Chondrocyte (in vitro differentiated cells): ENCODE measurements around the gene ZNF513. TPM values are rescaled to one million over a fixed set of nuclear protein-coding genes. Genes with fewer than 3 reads are reported as not detected.
A peak's percentile ranks its signal among the peaks of the same experiment; 100 is the strongest.

Experiments
- DNase-seq: peaks from one replicate; pipeline ENCODE4 v3.0.0; 2021; ENCODE audit warnings: mixed read lengths, low spot score
- H3K27ac Mint-ChIP-seq: one replicate; pipeline ENCODE4 v1.8.0; 2021; ENCODE audit warnings: mild to moderate bottlenecking, moderate library complexity, mixed read lengths; ENCODE audit not compliant: unreplicated experiment
- H3K27me3 Mint-ChIP-seq: 2 replicates; pipeline ENCODE4 v1.8.0; 2021; ENCODE audit warnings: low read depth, mixed read lengths
- H3K36me3 Mint-ChIP-seq: 2 replicates; pipeline ENCODE4 v1.8.0; 2021; ENCODE audit warnings: low read depth, mixed read lengths
- H3K4me1 Mint-ChIP-seq: 2 replicates; pipeline ENCODE4 v1.8.0; 2021; ENCODE audit warnings: low read depth, mild to moderate bottlenecking, mixed read lengths
- H3K4me3 Mint-ChIP-seq: one replicate; pipeline ENCODE4 v1.8.0; 2021; ENCODE audit warnings: mild to moderate bottlenecking, moderate library complexity, mixed read lengths; ENCODE audit not compliant: unreplicated experiment
- H3K9me3 Mint-ChIP-seq: 2 replicates; pipeline ENCODE4 v1.8.0; 2021; ENCODE audit warnings: low read depth, mixed read lengths
- total RNA-seq: library from RNA; stranded (reverse); gene quantifications from 3 replicates; pipeline ENCODE4 v1.2.1, GENCODE V29; 2021
- TF ChIP-seq, protein P1 (sequence below): fragments of 200-600 bp; sonication (generic); IDR thresholded peaks from 2 replicates; pipeline ENCODE4 v1.5.0; 2021; ENCODE audit warnings: antibody characterized with exemption, mild to moderate bottlenecking, moderate library complexity

The ZNF513 gene
- total RNA-seq, 1 donor from 2014 or later = 15.3 TPM

- H3K4me3 Mint-ChIP-seq = no peak overlapping the region
- peak overlapping the region; percentile 54 for H3K27ac Mint-ChIP-seq
- H3K27me3 Mint-ChIP-seq = no peaks in the 10 kb centered on the region
- TF ChIP-seq, protein P1, sequence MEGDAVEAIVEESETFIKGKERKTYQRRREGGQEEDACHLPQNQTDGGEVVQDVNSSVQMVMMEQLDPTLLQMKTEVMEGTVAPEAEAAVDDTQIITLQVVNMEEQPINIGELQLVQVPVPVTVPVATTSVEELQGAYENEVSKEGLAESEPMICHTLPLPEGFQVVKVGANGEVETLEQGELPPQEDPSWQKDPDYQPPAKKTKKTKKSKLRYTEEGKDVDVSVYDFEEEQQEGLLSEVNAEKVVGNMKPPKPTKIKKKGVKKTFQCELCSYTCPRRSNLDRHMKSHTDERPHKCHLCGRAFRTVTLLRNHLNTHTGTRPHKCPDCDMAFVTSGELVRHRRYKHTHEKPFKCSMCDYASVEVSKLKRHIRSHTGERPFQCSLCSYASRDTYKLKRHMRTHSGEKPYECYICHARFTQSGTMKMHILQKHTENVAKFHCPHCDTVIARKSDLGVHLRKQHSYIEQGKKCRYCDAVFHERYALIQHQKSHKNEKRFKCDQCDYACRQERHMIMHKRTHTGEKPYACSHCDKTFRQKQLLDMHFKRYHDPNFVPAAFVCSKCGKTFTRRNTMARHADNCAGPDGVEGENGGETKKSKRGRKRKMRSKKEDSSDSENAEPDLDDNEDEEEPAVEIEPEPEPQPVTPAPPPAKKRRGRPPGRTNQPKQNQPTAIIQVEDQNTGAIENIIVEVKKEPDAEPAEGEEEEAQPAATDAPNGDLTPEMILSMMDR = no peak
- no peaks in the 10 kb centered on the region for H3K9me3 Mint-ChIP-seq
- DNase-seq = no peak
- no peaks in the 10 kb centered on the region for H3K36me3 Mint-ChIP-seq
- H3K4me1 Mint-ChIP-seq = peaks cover 10% of the 10 kb centered on the region
These were observed 18.4 kb upstream of the ZNF513 start for GRCh38 chr2:27398962-27399361.

- DNase-seq = no peak
- peaks cover 5% of the 10 kb centered on the region for H3K4me1 Mint-ChIP-seq
- no peak overlapping the region for H3K4me3 Mint-ChIP-seq
- no peaks in the 10 kb centered on the region for H3K9me3 Mint-ChIP-seq
- H3K27ac Mint-ChIP-seq = no peak overlapping the region
- TF ChIP-seq, protein P1 = no peak
- no peaks in the 10 kb centered on the region for H3K27me3 Mint-ChIP-seq
- peaks cover 7% of the 10 kb centered on the region for H3K36me3 Mint-ChIP-seq
These were observed 12.7 kb upstream of the ZNF513 start for GRCh38 chr2:27393225-27393624.

GRCh38 chr2:27390822-27391679, 10.5 kb upstream of the ZNF513 start:
- peaks cover 5% of the 10 kb centered on the region for H3K4me1 Mint-ChIP-seq
- H3K27me3 Mint-ChIP-seq = no peaks in the 10 kb centered on the region
- H3K36me3 Mint-ChIP-seq = peaks cover 7% of the 10 kb centered on the region
- TF ChIP-seq, protein P1 = no peak
- no peak overlapping the region for H3K4me3 Mint-ChIP-seq
- DNase-seq = no peak
- H3K9me3 Mint-ChIP-seq = no peaks in the 10 kb centered on the region
- H3K27ac Mint-ChIP-seq = no peak overlapping the region

- no peaks in the 10 kb centered on the region for H3K27me3 Mint-ChIP-seq
- peaks cover 25% of the 10 kb centered on the region for H3K36me3 Mint-ChIP-seq
These were observed 1.1 kb upstream of the ZNF513 start for GRCh38 chr2:27381577-27382181.

More at GRCh38 chr2:27381577-27382181, 1.1 kb upstream of the ZNF513 start:
- H3K4me1 Mint-ChIP-seq = peaks cover 33% of the 10 kb centered on the region
- TF ChIP-seq, protein P1 = no peak
- H3K9me3 Mint-ChIP-seq = no peaks in the 10 kb centered on the region
- peak overlapping the region; percentile 85 for H3K4me3 Mint-ChIP-seq
- no peak for DNase-seq
- H3K27ac Mint-ChIP-seq = peak overlapping the region; percentile 99
